ENCODE data around the gene GPR119. TPM values are rescaled to one million over a fixed set of nuclear protein-coding genes. Genes with fewer than 3 reads are reported as not detected.
"Not testable (repeated sequence)": the region's sequence is repeated elsewhere in the genome, so short reads cannot be mapped to it uniquely, and the experiment has no call there.

The GPR119 gene
- total RNA-seq, 6 experiments from 2014 or later, result not detected

- H3K36me3 Mint-ChIP-seq (ENCODE audit: low read depth), result no peaks in the 10 kb centered on the region
- no peaks in the 10 kb centered on the region for H3K9me3 Mint-ChIP-seq
- H3K27me3 Mint-ChIP-seq (ENCODE audit: insufficient read depth), result no peaks in the 10 kb centered on the region
- H3K27ac Mint-ChIP-seq, result no peak overlapping the region
- TF ChIP-seq CTCF (IDR thresholded peaks at IDR 0.05), result no peak
- no peak for DNase-seq
- H3K4me1 Mint-ChIP-seq (ENCODE audit: low read depth), result no peaks in the 10 kb centered on the region
- no peak overlapping the region for H3K4me3 Mint-ChIP-seq
Measured at GRCh38 chrX:130376077-130376476, 9.4 kb downstream of the GPR119 start.

- peaks cover 12% of the 10 kb centered on the region for H3K4me1 Mint-ChIP-seq (ENCODE audit: low read depth)
- H3K9me3 Mint-ChIP-seq; H3K27ac Mint-ChIP-seq; H3K27me3 Mint-ChIP-seq (ENCODE audit: insufficient read depth); DNase-seq; H3K4me3 Mint-ChIP-seq; H3K36me3 Mint-ChIP-seq (ENCODE audit: low read depth): not testable (repeated sequence)
Measured at GRCh38 chrX:130352050-130352449, 33.4 kb downstream of the GPR119 start.

GRCh38 chrX:130351567-130351966 is 33.9 kb downstream of the GPR119 start:
- Mint-ChIP-seq H3K4me1 (ENCODE audit: low read depth) (peaks cover 17% of the 10 kb centered on the region), H3K4me3 (no peak overlapping the region), H3K27ac (no peak overlapping the region), H3K9me3 (no peaks in the 10 kb centered on the region), H3K27me3 (ENCODE audit: insufficient read depth) (no peaks in the 10 kb centered on the region), H3K36me3 (ENCODE audit: low read depth) (no peaks in the 10 kb centered on the region; the same call in 1 of the 2 replicates)
- no peak for TF ChIP-seq CTCF (IDR thresholded peaks at IDR 0.05)
- DNase-seq, result no peak

- Mint-ChIP-seq H3K9me3 (no peaks in the 10 kb centered on the region), H3K4me1 (ENCODE audit: low read depth) (peaks cover 28% of the 10 kb centered on the region), H3K36me3 (ENCODE audit: low read depth) (peaks cover 8% of the 10 kb centered on the region; the same call in 1 of the 2 replicates), H3K27me3 (ENCODE audit: insufficient read depth) (no peaks in the 10 kb centered on the region), H3K4me3 (peak overlapping the region; percentile 45), H3K27ac (peak overlapping the region; percentile 63)
- peak; percentile 33 for DNase-seq
- no peak for TF ChIP-seq CTCF (IDR thresholded peaks at IDR 0.05)
Measured at GRCh38 chrX:130347321-130347720, 38.2 kb downstream of the GPR119 start.

GRCh38 chrX:130343411-130343810 is 42.1 kb downstream of the GPR119 start:
- Mint-ChIP-seq H3K36me3 (ENCODE audit: low read depth) (0 out of 2 replicates have a peak, but pooled peaks cover 8% of the 10 kb centered on the region), H3K4me1 (ENCODE audit: low read depth) (peaks cover 44% of the 10 kb centered on the region), H3K27ac (no peak overlapping the region), H3K27me3 (ENCODE audit: insufficient read depth) (no peaks in the 10 kb centered on the region; the same call in 1 of the 2 replicates), H3K4me3 (no peak overlapping the region), H3K9me3 (no peaks in the 10 kb centered on the region)
- DNase-seq, result no peak
- TF ChIP-seq CTCF (IDR thresholded peaks at IDR 0.05), result no peak

- TF ChIP-seq CTCF (IDR thresholded peaks at IDR 0.05), result no peak
- H3K9me3 Mint-ChIP-seq, result no peaks in the 10 kb centered on the region
- H3K27ac Mint-ChIP-seq, result peak overlapping the region; percentile 89
- peaks cover 1% of the 10 kb centered on the region; the same call in 1 of the 2 replicates for H3K27me3 Mint-ChIP-seq (ENCODE audit: insufficient read depth)
- peak overlapping the region; percentile 95 for H3K4me3 Mint-ChIP-seq
- DNase-seq, result no peak
- H3K36me3 Mint-ChIP-seq (ENCODE audit: low read depth), result 0 out of 2 replicates have a peak, but pooled peaks cover 8% of the 10 kb centered on the region
- H3K4me1 Mint-ChIP-seq (ENCODE audit: low read depth), result peaks cover 26% of the 10 kb centered on the region
Measured at GRCh38 chrX:130340271-130340670, 45.2 kb downstream of the GPR119 start.

Measured in HFFc6 (cell line).